Measurements from ENCODE around the gene GORAB.

The GORAB gene

GRCh38 chr1:170537798-170538503 is 6.0 kb downstream of the GORAB start:
- no peak overlapping the region for H3K27ac ChIP-seq
- TF ChIP-seq ZFX (IDR thresholded peaks at IDR 0.05) (no peak), CTCF (conservative IDR thresholded peaks at IDR 0.05) (no peak)

DNA sequence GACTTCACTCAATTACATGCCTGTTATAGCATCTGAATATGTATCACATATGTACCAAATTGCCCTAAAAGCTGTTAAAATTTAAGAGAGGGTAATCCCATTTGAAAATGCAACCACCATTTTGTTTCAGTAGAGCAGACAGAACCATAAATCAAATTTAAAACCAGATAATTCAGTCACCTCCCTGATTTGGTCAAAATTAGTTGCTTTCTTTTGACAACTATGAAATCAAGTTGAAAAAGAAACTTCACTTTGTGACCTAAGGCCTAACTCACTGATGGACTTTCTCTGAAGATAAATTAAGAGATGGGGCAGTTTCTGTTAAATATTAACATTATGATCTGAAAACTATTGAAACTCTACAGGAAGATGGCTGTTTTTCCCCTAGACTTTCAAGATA is 6.7 kb downstream of the GORAB start:
- no peak overlapping the region for H3K27ac ChIP-seq
- TF ChIP-seq CTCF (conservative IDR thresholded peaks at IDR 0.05), result no peak
- TF ChIP-seq ZFX (IDR thresholded peaks at IDR 0.05), result no peak

- TF ChIP-seq ZFX (IDR thresholded peaks at IDR 0.05) (no peak), CTCF (conservative IDR thresholded peaks at IDR 0.05) (no peak)
- H3K27ac ChIP-seq, result no peak overlapping the region
Measured at GRCh38 chr1:170539154-170539553, 7.2 kb downstream of the GORAB start.

DNA sequence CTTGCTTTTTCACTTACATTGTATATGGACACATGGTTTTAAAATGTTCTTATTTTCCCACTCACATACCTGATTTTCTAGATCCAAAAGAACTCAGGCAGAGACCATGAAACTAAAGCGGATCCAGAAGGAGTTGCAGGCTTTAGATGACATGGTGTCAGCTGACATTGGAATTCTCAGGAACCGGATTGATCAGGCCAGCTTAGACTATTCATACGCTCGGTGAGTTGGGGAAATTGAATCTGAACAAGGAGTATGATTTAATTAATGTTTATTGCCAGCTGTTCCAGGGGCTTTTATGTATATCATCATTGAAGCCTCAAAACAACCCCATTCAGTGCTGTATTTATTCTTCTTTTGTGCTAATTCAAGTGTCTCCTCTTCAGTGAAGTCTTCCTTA is 12.7 kb downstream of the GORAB start:
- no peak for TF ChIP-seq CTCF (conservative IDR thresholded peaks at IDR 0.05)
- no peak for TF ChIP-seq ZFX (IDR thresholded peaks at IDR 0.05)
- H3K27ac ChIP-seq, result no peak overlapping the region

- TF ChIP-seq ZFX (IDR thresholded peaks at IDR 0.05) (no peak), CTCF (conservative IDR thresholded peaks at IDR 0.05) (no peak)
- H3K27ac ChIP-seq, result no peak overlapping the region
Measured at GRCh38 chr1:170545476-170545875, 13.5 kb downstream of the GORAB start.

DNA sequence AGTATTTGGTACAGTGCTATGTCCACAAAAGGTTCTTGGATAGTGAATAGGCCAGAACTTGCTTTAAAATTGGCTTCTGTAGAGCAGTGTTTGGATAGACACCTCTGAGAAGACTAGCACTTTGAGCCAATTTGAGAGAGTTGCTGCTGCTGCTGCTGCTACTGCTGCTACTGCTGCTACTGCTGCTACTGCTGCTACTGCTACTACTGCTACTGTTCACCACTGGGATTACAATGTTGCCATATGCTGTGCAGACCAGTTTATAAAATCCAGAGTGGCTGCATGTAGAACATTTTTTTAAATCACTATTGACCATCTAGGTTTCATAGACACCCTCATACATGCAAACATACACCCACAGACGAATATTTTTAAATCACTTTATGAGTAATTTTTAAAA is 15.3 kb downstream of the GORAB start:
- H3K27ac ChIP-seq, result no peak overlapping the region
- no peak for TF ChIP-seq CTCF (conservative IDR thresholded peaks at IDR 0.05)
- no peak for TF ChIP-seq ZFX (IDR thresholded peaks at IDR 0.05)

GRCh38 chr1:170548497-170548896 is 16.5 kb downstream of the GORAB start:
- no peak for TF ChIP-seq ZFX (IDR thresholded peaks at IDR 0.05)
- TF ChIP-seq CTCF (conservative IDR thresholded peaks at IDR 0.05), result no peak
- H3K27ac ChIP-seq, result no peak overlapping the region
